IMR-90 (cell line): ENCODE data around the gene MUC5AC. TPM values are rescaled to one million over a fixed set of nuclear protein-coding genes. Genes with fewer than 3 reads are reported as not detected.

Experiments
- ATAC-seq: fragments of 200-7000 bp; cut with Tn5 transposase; 2 replicates; pipeline ENCODE4 v1.9.1; 2020; ENCODE audit warnings: low read depth, mild to moderate bottlenecking, moderate library complexity
- BruUV-seq: library from RNA; stranded (reverse); fragments of 400-500 nt; replicated peaks from 2 replicates; lab custom pipeline; 2021; lab: Mats Ljungman, UMichigan
- CTCF ChIA-PET: fragments of 300-600 bp; formaldehyde crosslinking; extraction: SDS; loops from one replicate; lab custom pipeline; 2021; ENCODE audit warnings: antibody characterized with exemption; lab: Yijun Ruan, JAX
- POLR2A ChIA-PET: fragments of 300-600 bp; sonication (Branson Sonifier 250); formaldehyde crosslinking; loops from one replicate; lab custom pipeline; 2022; ENCODE audit warnings: antibody characterized with exemption; ENCODE audit not compliant: unreplicated experiment; lab: Charles Lee
- DNase-seq: peaks from one replicate; pipeline ENCODE4 v3.0.0; 2013
- H2AFZ ChIP-seq: replicated peaks from 2 replicates; pipeline ENCODE3; 2013; ENCODE audit warnings: low read length, mild to moderate bottlenecking; ENCODE audit not compliant: poor library complexity
- H2AK5ac ChIP-seq: 2 replicates; pipeline ENCODE4 v1.6.1; 2013; ENCODE audit warnings: low read depth, low read length, inconsistent platforms
- H2AK9ac ChIP-seq: replicated peaks from 2 replicates; pipeline ENCODE3; 2013; ENCODE audit warnings: mild to moderate bottlenecking, low read depth, low read length, moderate library complexity; ENCODE audit not compliant: poor library complexity
- H2BK120ac ChIP-seq: 2 replicates; pipeline ENCODE4 v1.6.1; 2013; ENCODE audit warnings: low read depth, low read length, inconsistent platforms
- H2BK15ac ChIP-seq: 3 replicates; pipeline ENCODE4 v1.6.1; 2013; ENCODE audit warnings: low read depth, low read length, inconsistent platforms
- H2BK20ac ChIP-seq: 2 replicates; pipeline ENCODE4 v1.6.1; 2013; ENCODE audit warnings: low read depth, mild to moderate bottlenecking, inconsistent platforms, low read length, moderate library complexity
- H2BK5ac ChIP-seq: 2 replicates; pipeline ENCODE4 v1.6.1; 2013; ENCODE audit warnings: mild to moderate bottlenecking, low read depth, low read length, inconsistent platforms; ENCODE audit not compliant: poor library complexity, severe bottlenecking
- H3K14ac ChIP-seq: replicated peaks from 2 replicates; pipeline ENCODE4 v1.6.1; 2013; ENCODE audit warnings: low read depth, low read length, inconsistent platforms
- H3K18ac ChIP-seq: 2 replicates; pipeline ENCODE4 v1.6.1; 2013; ENCODE audit warnings: low read depth, low read length, control low read depth
- H3K23ac ChIP-seq: 2 replicates; pipeline ENCODE4 v1.6.1; 2013; ENCODE audit warnings: low read depth, low read length, inconsistent platforms
- H3K27ac ChIP-seq: 2 replicates; pipeline ENCODE4 v1.5.1; 2013; ENCODE audit warnings: mild to moderate bottlenecking, control low read depth, low read length; ENCODE audit not compliant: insufficient read depth
- H3K27me3 ChIP-seq: 2 replicates; pipeline ENCODE4 v1.6.1; 2013; ENCODE audit warnings: low read length; ENCODE audit not compliant: control insufficient read depth, insufficient read depth
- H3K36me3 ChIP-seq: 2 replicates; pipeline ENCODE4 v1.6.1; 2013; ENCODE audit warnings: low read length, mixed read lengths; ENCODE audit not compliant: control insufficient read depth, insufficient read depth
- H3K4ac ChIP-seq: 2 replicates; pipeline ENCODE4 v1.6.1; 2013; ENCODE audit warnings: low read depth, low read length, inconsistent platforms
- H3K4me1 ChIP-seq: 2 replicates; pipeline ENCODE4 v1.6.1; 2013; ENCODE audit warnings: low read length, mixed read lengths; ENCODE audit not compliant: control insufficient read depth, insufficient read depth
- H3K4me2 ChIP-seq: 2 replicates; pipeline ENCODE4 v1.6.1; 2013; ENCODE audit warnings: low read depth, mild to moderate bottlenecking, control low read depth, low read length, moderate library complexity
- H3K4me3 ChIP-seq: 2 replicates; pipeline ENCODE4 v1.5.1; 2013; ENCODE audit warnings: low read depth, mild to moderate bottlenecking, control low read depth, low read length, moderate library complexity; ENCODE audit not compliant: insufficient read depth
- H3K56ac ChIP-seq: 2 replicates; pipeline ENCODE4 v1.6.1; 2013; ENCODE audit warnings: low read length, inconsistent platforms; ENCODE audit not compliant: insufficient read depth; ENCODE audit errors: extremely low read depth
- H3K79me1 ChIP-seq, 2 experiments: 2 replicates each; pipeline ENCODE4 v1.6.1; 2013; ENCODE audit warnings: low read length in 2 of 2, inconsistent platforms in 1 of 2, low read depth in 1 of 2
- H3K9ac ChIP-seq: 2 replicates; pipeline ENCODE4 v1.6.1; 2013; ENCODE audit warnings: low read depth, low read length, control low read depth
- H3K9me1 ChIP-seq: 2 replicates; pipeline ENCODE4 v1.6.1; 2013; ENCODE audit warnings: low read length, inconsistent platforms; ENCODE audit not compliant: insufficient read depth
- H3K9me3 ChIP-seq: 2 replicates; pipeline ENCODE4 v1.6.1; 2013; ENCODE audit warnings: low read length; ENCODE audit not compliant: control insufficient read depth, insufficient read depth
- H4K20me1 ChIP-seq: 2 replicates; pipeline ENCODE4 v1.6.1; 2013; ENCODE audit warnings: low read length, inconsistent platforms; ENCODE audit not compliant: insufficient read depth
- H4K5ac ChIP-seq: 2 replicates; pipeline ENCODE4 v1.6.1; 2013; ENCODE audit warnings: mild to moderate bottlenecking, low read depth, low read length, control low read depth
- H4K8ac ChIP-seq, 2 experiments: 2 replicates each; pipeline ENCODE4 v1.6.1; 2013; ENCODE audit warnings: low read depth in 2 of 2, low read length in 2 of 2, control low read depth in 1 of 2, inconsistent platforms in 1 of 2
- H4K91ac ChIP-seq: 2 replicates; pipeline ENCODE4 v1.6.1; 2013; ENCODE audit warnings: low read depth, low read length, inconsistent platforms; ENCODE audit not compliant: insufficient read depth
- BHLHE40 ChIP-seq: fragments of 150-350 bp; IDR thresholded peaks from 2 replicates; pipeline ENCODE4 v1.6.1; 2016; ENCODE audit warnings: mild to moderate bottlenecking, low read depth, low read length
- CEBPB ChIP-seq: IDR thresholded peaks from 2 replicates; pipeline ENCODE4 v1.6.1; 2012; ENCODE audit warnings: low read depth, low read length, improper control_type of control experiment
- CHD1 ChIP-seq: IDR thresholded peaks from 2 replicates; pipeline ENCODE4 v1.6.1; 2012; ENCODE audit warnings: low read depth, low read length, improper control_type of control experiment
- ELK1 ChIP-seq: fragments of 150-350 bp; IDR thresholded peaks from 2 replicates; pipeline ENCODE4 v1.6.1; 2016; ENCODE audit warnings: low read depth, mild to moderate bottlenecking, low read length, moderate library complexity, borderline replicate concordance
- FOS ChIP-seq: fragments of 150-350 bp; IDR thresholded peaks from 2 replicates; pipeline ENCODE4 v1.6.1; 2016; ENCODE audit warnings: low read depth, low read length
- MAFK ChIP-seq: IDR thresholded peaks from 2 replicates; pipeline ENCODE4 v1.6.1; 2012; ENCODE audit warnings: low read depth, low read length, improper control_type of control experiment
- MAZ ChIP-seq: IDR thresholded peaks from 2 replicates; pipeline ENCODE4 v1.6.1; 2012; ENCODE audit warnings: low read depth, mild to moderate bottlenecking, low read length, improper control_type of control experiment, moderate library complexity, borderline replicate concordance
- MXI1 ChIP-seq: IDR thresholded peaks from 2 replicates; pipeline ENCODE4 v1.6.1; 2012; ENCODE audit warnings: low read depth, mild to moderate bottlenecking, low read length, moderate library complexity, borderline replicate concordance
- NFE2L2 ChIP-seq: fragments of 150-350 bp; IDR thresholded peaks from 2 replicates; pipeline ENCODE4 v1.6.1; 2016; ENCODE audit warnings: low read depth, mild to moderate bottlenecking, low read length
- POLR2A ChIP-seq: IDR thresholded peaks from 2 replicates; pipeline ENCODE4 v1.6.1; 2012; ENCODE audit warnings: mild to moderate bottlenecking, low read depth, low read length
- RAD21 ChIP-seq: IDR thresholded peaks from 2 replicates; pipeline ENCODE4 v1.6.1; 2012; ENCODE audit warnings: low read length, improper control_type of control experiment
- RCOR1 ChIP-seq: IDR thresholded peaks from 2 replicates; pipeline ENCODE4 v1.6.1; 2012; ENCODE audit warnings: mild to moderate bottlenecking, low read length, improper control_type of control experiment; ENCODE audit not compliant: insufficient replicate concordance
- RFX5 ChIP-seq: IDR thresholded peaks from 2 replicates; pipeline ENCODE4 v1.8.0; 2012; ENCODE audit warnings: low read depth, mild to moderate bottlenecking, low read length, moderate library complexity
- SMC3 ChIP-seq: fragments of 150-350 bp; IDR thresholded peaks from 2 replicates; pipeline ENCODE4 v1.6.1; 2016; ENCODE audit warnings: low read depth, mild to moderate bottlenecking, antibody characterized with exemption, low read length, moderate library complexity
- USF2 ChIP-seq: fragments of 150-350 bp; IDR thresholded peaks from 2 replicates; pipeline ENCODE4 v1.6.1; 2017; ENCODE audit warnings: mild to moderate bottlenecking, antibody characterized with exemption, low read length, low read depth
- WGBS, 2 experiments: methylation state at CpG; one replicate each; pipeline versions ENCODE4 v1.1.5 to v1.1.7; 2013; ENCODE audit warnings: missing lambda C conversion rate in 2 of 2; ENCODE audit not compliant: insufficient read length in 1 of 2; ENCODE audit errors: extremely low coverage in 2 of 2; 5-methylcytosine and 5-hydroxymethylcytosine counted together
- dilution Hi-C: fragments of 300-500 bp; cut with HindIII; formaldehyde crosslinking; loops from one replicate; pipeline ENCODE4 v1.14.3; 2018; ENCODE audit warnings: low sequenced_read_pairs; ENCODE audit not compliant: unreplicated experiment
- in situ Hi-C: fragments of 300-500 bp; cut with MboI; formaldehyde crosslinking; loops from 3 replicates; pipeline ENCODE4 v1.14.3; 2019; ENCODE audit warnings: low sequenced_read_pairs, inconsistent platforms, mixed read lengths
- intact Hi-C: fragments of 100-400 bp; cut with micrococcal nuclease; formaldehyde crosslinking; loops from 2 replicates; pipeline ENCODE4 v1.10.0; 2022
- polyA plus RNA-seq, 3 experiments: library from polyadenylated mRNA; depleted of rRNA; stranded (reverse); fragments of >200 nt; gene quantifications; 2 replicates each; pipeline ENCODE4 v1.2.3, GENCODE V29; 2012; ENCODE audit warnings: low replicate concordance in 1 of 3
- total RNA-seq: library from RNA; depleted of rRNA; stranded (reverse); fragments of >200 nt; gene quantifications from 2 replicates; pipeline ENCODE4 v1.2.3, GENCODE V29; 2012
- TF ChIP-seq, protein P1 (sequence below): conservative IDR thresholded peaks from 2 replicates; pipeline ENCODE4 v1.5.1; 2012; ENCODE audit warnings: mild to moderate bottlenecking, low read depth, low read length, improper control_type of control experiment

The MUC5AC gene
- total and polyA plus RNA-seq, 2 of the 4 experiments (the other 2 are of a cell fraction) = 0.02 TPM; not detected in 1

- Histone ChIP-seq H4K91ac (no peak overlapping the region), H3K9me1 (no peaks in the 10 kb centered on the region), H3K23ac (no peak overlapping the region), H3K79me1 (no peaks in the 10 kb centered on the region), H4K20me1 (no peaks in the 10 kb centered on the region), H2BK15ac (no peak overlapping the region), H3K4me1 (no peaks in the 10 kb centered on the region), H3K27me3 (peaks cover 18% of the 10 kb centered on the region; the same call in 1 of the 2 replicates), H2BK20ac (no peak overlapping the region), H2AK9ac (no peak overlapping the region), H3K4me2 (no peak overlapping the region), H2AK5ac (no peak overlapping the region), H2AFZ (no peak overlapping the region), H2BK120ac (no peak overlapping the region), H3K18ac (no peak overlapping the region), H4K8ac (no peak overlapping the region), H3K14ac (no peak overlapping the region), H3K27ac (no peak overlapping the region), H2BK5ac (no peak overlapping the region), H3K9me3 (no peaks in the 10 kb centered on the region), H3K9ac (no peak overlapping the region), H3K56ac (no peak overlapping the region), H4K5ac (no peak overlapping the region), H3K36me3 (no peaks in the 10 kb centered on the region), H3K4ac (no peak overlapping the region), H3K4me3 (no peak overlapping the region)
- POLR2A ChIA-PET = no interaction called here
- BruUV-seq = no TSS peak
- intact Hi-C loops (no loop called here), in situ Hi-C loops (no loop called here), dilution Hi-C loops (no loop called here)
- CTCF ChIA-PET = no interaction called here
- TF ChIP-seq NFE2L2 = no peak
- no peak for TF ChIP-seq SMC3
- no peak for TF ChIP-seq USF2
- no peak for TF ChIP-seq POLR2A
- no peak for TF ChIP-seq RAD21
- no peak for TF ChIP-seq RCOR1
- no peak for TF ChIP-seq CHD1
- no peak for TF ChIP-seq MAFK
- TF ChIP-seq CEBPB = no peak
- TF ChIP-seq RFX5 = no peak
- no peak for TF ChIP-seq FOS
- TF ChIP-seq ELK1 = no peak
- TF ChIP-seq MAZ = no peak
- TF ChIP-seq MXI1 = no peak
- TF ChIP-seq, protein P1, sequence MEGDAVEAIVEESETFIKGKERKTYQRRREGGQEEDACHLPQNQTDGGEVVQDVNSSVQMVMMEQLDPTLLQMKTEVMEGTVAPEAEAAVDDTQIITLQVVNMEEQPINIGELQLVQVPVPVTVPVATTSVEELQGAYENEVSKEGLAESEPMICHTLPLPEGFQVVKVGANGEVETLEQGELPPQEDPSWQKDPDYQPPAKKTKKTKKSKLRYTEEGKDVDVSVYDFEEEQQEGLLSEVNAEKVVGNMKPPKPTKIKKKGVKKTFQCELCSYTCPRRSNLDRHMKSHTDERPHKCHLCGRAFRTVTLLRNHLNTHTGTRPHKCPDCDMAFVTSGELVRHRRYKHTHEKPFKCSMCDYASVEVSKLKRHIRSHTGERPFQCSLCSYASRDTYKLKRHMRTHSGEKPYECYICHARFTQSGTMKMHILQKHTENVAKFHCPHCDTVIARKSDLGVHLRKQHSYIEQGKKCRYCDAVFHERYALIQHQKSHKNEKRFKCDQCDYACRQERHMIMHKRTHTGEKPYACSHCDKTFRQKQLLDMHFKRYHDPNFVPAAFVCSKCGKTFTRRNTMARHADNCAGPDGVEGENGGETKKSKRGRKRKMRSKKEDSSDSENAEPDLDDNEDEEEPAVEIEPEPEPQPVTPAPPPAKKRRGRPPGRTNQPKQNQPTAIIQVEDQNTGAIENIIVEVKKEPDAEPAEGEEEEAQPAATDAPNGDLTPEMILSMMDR = no peak
- TF ChIP-seq BHLHE40 = no peak
- no peak for ATAC-seq
- 46% methylated on average over 18 of the region's 29 CpGs; no CpG with 5 or more reads in 1 of the 2 experiments for WGBS, 2 experiments
- DNase-seq = no peak
Measured at GRCh38 chr11:1108246-1108900, 49.4 kb upstream of the MUC5AC start.
